Islet of Langerhans (tissue), 1 donor: ENCODE results near the gene FLNB.
"Not testable (repeated sequence)": the region's sequence is repeated elsewhere in the genome, so short reads cannot be mapped to it uniquely, and the experiment has no call there.

Source experiments
- FAIRE-seq: peaks from one replicate; lab custom pipeline; 2011; peaks lifted over from hg19 to GRCh38; lab: Jason Lieb, UNC

The FLNB gene

DNA sequence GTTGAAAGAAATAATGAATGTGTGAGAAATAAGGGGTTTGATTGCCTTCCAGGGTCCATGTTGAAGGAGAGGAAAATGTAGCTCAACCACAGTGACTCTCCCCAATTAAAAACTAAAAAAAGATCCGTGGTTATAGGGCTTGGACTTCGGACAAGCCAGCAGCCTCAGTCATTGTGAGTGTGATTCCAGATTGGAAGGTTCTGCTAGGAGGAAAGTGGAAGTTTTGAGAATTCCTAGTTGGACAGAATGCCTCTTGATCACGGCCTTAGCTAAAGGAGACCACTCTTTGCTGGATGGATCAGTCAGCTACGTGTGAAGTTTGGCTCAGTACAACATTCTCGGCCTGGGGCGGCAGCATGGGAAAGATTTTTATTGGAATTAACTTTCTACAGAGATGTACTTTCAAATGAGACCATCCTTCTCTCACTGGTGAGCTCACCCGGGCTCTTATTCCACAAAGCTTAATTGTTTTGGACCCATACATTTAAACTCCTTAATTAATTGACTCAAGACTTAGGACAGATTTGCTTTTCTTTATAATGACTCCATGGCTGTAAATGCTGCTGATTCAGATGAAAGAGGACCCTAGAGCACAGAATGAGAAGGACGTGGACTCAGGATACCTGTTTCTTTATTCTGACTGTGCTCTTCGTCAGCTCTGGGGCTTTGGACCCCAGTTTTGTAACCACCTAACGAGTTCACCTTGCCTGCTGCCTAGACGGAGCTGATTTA is 27.5 kb downstream of the FLNB start:
- FAIRE-seq = no peak

DNA sequence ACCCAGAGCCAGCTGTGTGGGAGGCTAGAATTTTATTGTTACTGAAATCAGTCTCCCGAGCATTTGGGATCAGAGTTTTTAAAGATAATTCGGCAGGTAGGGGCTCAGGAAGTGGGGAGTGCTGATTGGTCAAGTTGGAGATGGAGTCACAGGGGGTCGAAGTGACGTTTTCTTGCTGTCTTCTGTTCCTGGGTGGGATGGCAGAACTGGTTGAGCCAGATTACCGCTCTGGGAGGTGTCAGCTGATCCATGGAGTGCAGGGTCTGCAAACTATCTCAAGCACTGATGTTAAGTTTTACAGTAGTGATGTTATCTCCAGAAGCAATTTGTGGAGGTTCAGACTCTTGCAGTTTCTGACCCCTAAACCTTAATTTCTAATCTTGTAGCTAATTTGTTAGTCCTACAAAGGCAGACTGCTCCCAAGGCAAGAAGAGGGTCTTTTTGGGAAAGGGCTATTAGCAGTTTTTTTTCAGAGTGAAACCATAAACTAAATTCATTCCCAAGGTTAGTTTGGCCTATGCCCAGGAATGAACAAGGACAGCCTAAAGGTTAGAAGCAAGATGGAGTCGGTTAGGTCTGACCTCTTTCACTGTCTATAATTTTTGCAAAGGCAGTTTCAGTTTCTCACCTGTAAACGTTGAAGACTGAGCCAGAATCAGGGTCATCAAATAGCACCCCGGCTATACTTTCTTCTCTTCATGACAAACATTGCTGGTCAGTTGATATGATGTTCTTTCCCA is 28.2 kb downstream of the FLNB start:
- FAIRE-seq = no peak

DNA sequence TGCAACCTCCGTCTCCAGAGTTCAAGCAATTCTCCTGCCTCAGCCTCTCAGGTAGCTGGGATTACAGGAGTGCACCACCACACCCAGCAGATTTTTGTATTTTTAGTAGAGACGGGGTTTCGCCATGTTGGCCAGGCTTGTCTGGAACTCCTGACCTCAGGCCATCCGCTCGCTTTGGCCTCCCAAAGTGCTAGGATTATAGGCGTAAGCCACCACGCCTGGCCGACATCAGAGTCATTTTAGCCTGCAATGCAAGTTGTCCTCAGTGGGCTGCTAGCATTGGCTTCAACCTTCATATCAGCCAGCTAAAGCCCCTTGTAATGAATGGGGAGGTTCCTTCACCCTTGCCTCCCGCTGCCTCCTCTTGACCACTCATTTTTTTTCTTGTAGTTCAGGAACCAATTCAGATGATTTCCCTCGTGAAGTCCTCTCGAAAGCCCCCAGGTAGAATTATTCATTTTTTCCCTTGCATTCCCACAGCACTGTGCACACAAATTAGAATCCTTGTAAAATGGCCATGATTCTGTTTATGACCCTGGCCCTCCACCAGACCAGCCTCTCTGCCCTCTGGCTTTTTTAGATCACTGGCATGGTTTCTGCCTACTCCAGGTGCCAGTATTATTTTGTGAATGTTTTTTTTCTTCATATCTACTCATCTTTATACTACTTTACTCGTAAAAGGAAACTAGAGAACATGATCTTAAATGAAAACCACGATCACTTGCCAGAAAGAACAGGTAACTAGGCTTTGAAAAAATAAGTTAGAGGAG is 29.1 kb downstream of the FLNB start:
- FAIRE-seq = no peak

- no peak for FAIRE-seq
These were observed 30.6 kb downstream of the FLNB start for GRCh38 chr3:58038675-58039292.

- FAIRE-seq = no peak
These were observed 31.4 kb downstream of the FLNB start for GRCh38 chr3:58039601-58040000.

- no peak for FAIRE-seq
These were observed 33.1 kb downstream of the FLNB start for GRCh38 chr3:58041182-58041825.

DNA sequence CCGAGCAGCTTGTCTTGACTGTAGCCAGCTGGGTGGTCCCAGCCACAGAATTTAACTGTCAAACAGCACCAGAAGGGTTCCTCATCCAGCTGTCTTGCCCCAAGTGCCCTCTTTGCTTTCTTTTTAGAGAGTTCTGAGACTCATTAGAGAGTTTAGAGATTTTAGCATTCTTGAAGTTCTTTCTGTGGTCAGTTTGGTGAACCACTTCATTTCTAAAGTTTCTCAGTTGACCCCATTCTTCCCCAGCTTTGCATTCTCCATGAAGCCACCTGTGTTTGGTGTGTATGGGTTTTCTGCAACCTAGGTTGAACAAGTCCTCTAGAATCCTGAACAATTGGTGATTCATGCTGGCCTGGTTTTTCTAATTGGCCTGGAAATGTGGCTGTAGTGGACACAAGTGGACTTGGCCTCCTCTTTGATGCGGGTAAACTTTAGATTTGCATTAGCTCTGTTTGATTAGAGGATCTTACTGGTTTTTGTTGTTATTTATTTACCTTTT is 33.7 kb downstream of the FLNB start:
- no peak for FAIRE-seq

- FAIRE-seq = no peak
These were observed 34.9 kb downstream of the FLNB start for GRCh38 chr3:58042947-58043707.

GRCh38 chr3:58043933-58044332 is 35.7 kb downstream of the FLNB start:
- no peak for FAIRE-seq

- FAIRE-seq = no peak
These were observed 36.7 kb downstream of the FLNB start for GRCh38 chr3:58044691-58045483.

DNA sequence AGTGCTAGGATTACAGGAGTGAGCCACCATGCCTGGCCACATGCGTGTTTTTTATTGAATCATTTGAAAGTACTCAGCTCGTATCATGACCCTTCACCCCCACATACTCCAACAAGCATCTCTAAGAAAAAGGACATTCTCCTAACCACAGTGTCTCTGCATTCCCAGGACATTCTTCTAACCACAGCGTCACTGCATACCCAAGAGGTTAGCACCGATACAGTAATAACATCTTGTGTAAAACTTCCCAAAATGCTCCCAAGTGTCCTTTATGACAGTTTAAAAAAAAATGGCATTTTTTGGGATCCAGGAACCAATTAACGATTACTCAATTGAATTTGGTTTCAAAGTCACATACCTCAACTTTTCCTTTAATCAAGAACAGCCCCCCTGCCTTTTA is 39.6 kb downstream of the FLNB start:
- no peak for FAIRE-seq

DNA sequence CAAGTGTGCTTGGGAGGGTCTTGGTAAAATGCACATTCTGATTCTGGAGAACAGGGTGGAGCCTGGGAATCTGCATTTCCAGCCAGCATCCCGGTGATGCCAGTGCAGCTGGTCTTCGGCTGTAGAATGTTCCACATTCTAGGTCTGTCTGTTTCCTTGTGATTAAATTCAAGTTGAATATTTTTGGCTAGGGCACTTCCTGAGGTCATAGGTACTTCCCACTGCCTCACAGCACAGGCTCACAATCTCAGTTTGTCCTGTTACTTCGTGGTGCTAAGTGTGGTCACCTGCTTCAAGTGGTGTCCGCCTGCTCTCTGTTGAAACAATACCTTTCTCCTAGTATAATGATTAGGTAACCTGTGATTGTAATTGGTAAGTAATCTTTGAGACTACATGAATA is 40.1 kb downstream of the FLNB start:
- no peak for FAIRE-seq

GRCh38 chr3:58049143-58049785 is 41.0 kb downstream of the FLNB start:
- no peak for FAIRE-seq

- no peak for FAIRE-seq
These were observed 43.0 kb downstream of the FLNB start for GRCh38 chr3:58051196-58051595.

DNA sequence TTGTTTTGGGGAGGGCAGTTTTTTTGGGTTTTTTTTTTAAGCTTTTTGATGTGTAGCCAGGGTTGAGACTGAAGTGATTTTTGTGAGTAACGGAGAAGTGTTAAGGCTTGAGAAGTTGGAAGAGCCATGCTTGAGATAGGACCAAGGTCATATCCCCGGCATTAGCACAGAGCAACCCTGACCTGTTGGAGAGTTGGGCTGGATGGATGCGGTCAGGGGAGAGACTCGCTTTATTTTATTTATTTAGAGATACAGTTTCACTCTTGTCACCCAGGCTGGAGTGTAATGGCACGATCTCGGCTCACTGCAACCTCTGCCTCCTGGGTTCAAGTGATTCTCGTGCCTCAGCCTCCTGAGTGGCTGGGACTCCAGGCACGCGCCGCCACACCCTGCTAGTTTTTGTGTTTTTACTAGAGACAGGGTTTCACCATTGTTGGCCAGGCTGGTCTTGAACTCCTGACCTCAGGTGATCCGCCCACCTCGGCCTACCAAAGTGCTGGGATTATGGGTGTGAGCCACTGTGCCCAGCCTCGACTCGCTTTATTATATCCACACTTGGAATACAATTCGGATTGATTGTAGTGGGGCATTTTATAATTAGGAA is 43.5 kb downstream of the FLNB start:
- not testable (repeated sequence) for FAIRE-seq

GRCh38 chr3:58052373-58053273 is 44.4 kb downstream of the FLNB start:
- FAIRE-seq = no peak

- FAIRE-seq = no peak
These were observed 46.4 kb downstream of the FLNB start for GRCh38 chr3:58054652-58055051.

DNA sequence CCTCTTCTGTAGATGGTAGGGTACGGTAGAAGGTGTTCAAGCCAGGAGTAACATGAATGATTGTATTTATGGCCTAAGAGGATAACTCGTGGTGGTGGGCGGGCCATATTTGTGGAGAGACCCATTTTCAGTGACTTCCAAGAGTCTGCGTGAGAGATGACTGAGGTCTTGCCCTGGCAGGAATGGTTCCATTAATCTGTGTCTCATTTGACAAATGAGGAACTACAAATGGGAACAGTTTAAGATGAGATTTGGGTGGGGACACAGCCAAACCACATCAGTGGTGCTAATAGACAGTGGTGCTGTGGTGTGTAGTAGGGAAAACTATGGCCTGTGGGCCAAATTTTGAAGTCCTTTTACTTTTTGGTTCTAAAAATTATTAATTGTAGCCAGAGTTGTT is 47.1 kb downstream of the FLNB start:
- no peak for FAIRE-seq
